ENCODE results near the gene SMPD3. TPM values are rescaled to one million over a fixed set of nuclear protein-coding genes. Genes with fewer than 3 reads are reported as not detected.

Gene SMPD3
- total and polyA plus RNA-seq, 2 of the 4 experiments (the other 2 are of a cell fraction), result not detected

GRCh38 chr16:68382296-68382718 lies 66.0 kb downstream of the SMPD3 start:
- POLR2A ChIA-PET (ENCODE audit: unreplicated experiment), result no interaction called here
- BruUV-seq (replicated peaks), result no TSS peak
- no peak for ATAC-seq (ENCODE audit: low read depth)
- H3K4me2 ChIP-seq (ENCODE audit: low read depth, low read length), result no peak overlapping the region
- H4K8ac ChIP-seq (ENCODE audit: low read depth in 2 of 2, low read length in 2 of 2), result no peak overlapping the region
- H2BK120ac ChIP-seq (ENCODE audit: low read depth, low read length), result no peak overlapping the region
- H3K9me1 ChIP-seq (ENCODE audit: insufficient read depth, low read length), result no peaks in the 10 kb centered on the region
- H3K9me3 ChIP-seq (ENCODE audit: control insufficient read depth, insufficient read depth, low read length), result no peaks in the 10 kb centered on the region
- no peak overlapping the region for H2AK9ac ChIP-seq (replicated peaks; ENCODE audit: low read depth, low read length, poor library complexity)
- dilution Hi-C loops (cut with HindIII; ENCODE audit: low sequenced_read_pairs, unreplicated experiment) (no loop called here), in situ Hi-C loops (cut with MboI; ENCODE audit: low sequenced_read_pairs) (no loop called here), intact Hi-C loops (cut with micrococcal nuclease) (no loop called here)
- H2AFZ ChIP-seq (replicated peaks; ENCODE audit: low read length, poor library complexity), result no peak overlapping the region
- H3K79me1 ChIP-seq (ENCODE audit: low read depth in 1 of 2, low read length in 2 of 2), result no peaks in the 10 kb centered on the region
- CTCF ChIA-PET, result no interaction called here
- no peak overlapping the region for H4K91ac ChIP-seq (ENCODE audit: insufficient read depth, low read depth, low read length)
- H2AK5ac ChIP-seq (ENCODE audit: low read depth, low read length), result no peak overlapping the region
- no peaks in the 10 kb centered on the region for H3K36me3 ChIP-seq (ENCODE audit: control insufficient read depth, insufficient read depth, low read length)
- no peak for TF ChIP-seq SMC3 (IDR thresholded peaks at IDR 0.05; ENCODE audit: low read depth, low read length)
- TF ChIP-seq CEBPB (IDR thresholded peaks at IDR 0.05; ENCODE audit: low read depth, low read length), result no peak
- no peak for TF ChIP-seq USF2 (IDR thresholded peaks at IDR 0.05; ENCODE audit: low read depth, low read length)
- TF ChIP-seq CTCF (conservative IDR thresholded peaks at IDR 0.05; ENCODE audit: low read depth, low read length), result no peak
- no peak for TF ChIP-seq BHLHE40 (IDR thresholded peaks at IDR 0.05; ENCODE audit: low read depth, low read length)
- TF ChIP-seq CHD1 (IDR thresholded peaks at IDR 0.05; ENCODE audit: low read depth, low read length), result no peak
- TF ChIP-seq MAFK (IDR thresholded peaks at IDR 0.05; ENCODE audit: low read depth, low read length), result no peak
- no peak for TF ChIP-seq NFE2L2 (IDR thresholded peaks at IDR 0.05; ENCODE audit: low read depth, low read length)
- no peak for TF ChIP-seq MXI1 (IDR thresholded peaks at IDR 0.05; ENCODE audit: borderline replicate concordance, low read depth, low read length)
- TF ChIP-seq POLR2A (IDR thresholded peaks at IDR 0.05; ENCODE audit: low read depth, low read length), result no peak
- no peak overlapping the region for H4K5ac ChIP-seq (ENCODE audit: low read depth, low read length)
- no peaks in the 10 kb centered on the region for H3K4me1 ChIP-seq (ENCODE audit: control insufficient read depth, insufficient read depth, low read length)
- WGBS, 2 experiments (ENCODE audit: extremely low coverage in 2 of 2, insufficient read length in 1 of 2), result 64% methylated on average over 3 of the region's 5 CpGs; no CpG with 5 or more reads in 1 of the 2 experiments
- no peak overlapping the region for H3K4me3 ChIP-seq (ENCODE audit: insufficient read depth, low read depth, low read length)
- no peak overlapping the region for H3K4ac ChIP-seq (ENCODE audit: low read depth, low read length)
- H3K18ac ChIP-seq (ENCODE audit: low read depth, low read length), result no peak overlapping the region
- H3K23ac ChIP-seq (ENCODE audit: low read depth, low read length), result no peak overlapping the region
- no peak overlapping the region for H2BK5ac ChIP-seq (ENCODE audit: low read depth, low read length, poor library complexity, severe bottlenecking)
- peaks cover 48% of the 10 kb centered on the region for H3K27me3 ChIP-seq (ENCODE audit: control insufficient read depth, insufficient read depth, low read length)
- H3K14ac ChIP-seq (replicated peaks; ENCODE audit: low read depth, low read length), result no peak overlapping the region
- H2BK15ac ChIP-seq (ENCODE audit: low read depth, low read length), result no peak overlapping the region
- no peak overlapping the region; the same call in 1 of the 2 replicates for H3K56ac ChIP-seq (ENCODE audit: extremely low read depth, insufficient read depth, low read length)
- no peak overlapping the region for H3K9ac ChIP-seq (ENCODE audit: low read depth, low read length)
- DNase-seq, result no peak
- H4K20me1 ChIP-seq (ENCODE audit: insufficient read depth, low read length), result no peaks in the 10 kb centered on the region
- no peak overlapping the region for H2BK20ac ChIP-seq (ENCODE audit: low read depth, low read length)
- H3K27ac ChIP-seq (ENCODE audit: insufficient read depth, low read length), result no peak overlapping the region

Measured in IMR-90 (cell line).